Parathyroid adenoma (tissue), 2 donors: ENCODE results near the gene TMEM14A.

Experiments used
- H2AFZ ChIP-seq: fragments of 300-600 bp; sonication (generic); one replicate; pipeline ENCODE4 v1.7.0; 2017; ENCODE audit warnings: antibody characterized with exemption, mild to moderate bottlenecking
- H3K27ac ChIP-seq: fragments of 300-600 bp; sonication (generic); one replicate; pipeline ENCODE4 v1.7.0; 2017
- H3K27me3 ChIP-seq: fragments of 300-600 bp; sonication (generic); one replicate; pipeline ENCODE4 v1.7.0; 2017; ENCODE audit warnings: low read length; ENCODE audit not compliant: control insufficient read depth, insufficient read depth
- H3K36me3 ChIP-seq: fragments of 300-600 bp; sonication (generic); one replicate; pipeline ENCODE4 v1.7.0; 2017; ENCODE audit warnings: low read length; ENCODE audit not compliant: control insufficient read depth, insufficient read depth
- H3K4me1 ChIP-seq: fragments of 300-600 bp; sonication (generic); one replicate; pipeline ENCODE4 v1.7.0; 2017; ENCODE audit warnings: control low read depth
- H3K4me2 ChIP-seq: fragments of 300-600 bp; sonication (generic); one replicate; pipeline ENCODE4 v1.7.0; 2017; ENCODE audit warnings: low read length
- H3K4me3 ChIP-seq: fragments of 300-600 bp; sonication (generic); one replicate; pipeline ENCODE4 v1.7.0; 2017; ENCODE audit warnings: low read depth, low read length
- H3K79me2 ChIP-seq: fragments of 300-600 bp; sonication (generic); one replicate; pipeline ENCODE4 v1.7.0; 2017; ENCODE audit warnings: control low read depth
- H3K9ac ChIP-seq: fragments of 300-600 bp; sonication (generic); one replicate; pipeline ENCODE4 v1.7.0; 2017; ENCODE audit warnings: mild to moderate bottlenecking
- H3K9me3 ChIP-seq: fragments of 300-600 bp; sonication (generic); one replicate; pipeline ENCODE4 v1.7.0; 2017; ENCODE audit warnings: low read length; ENCODE audit not compliant: control insufficient read depth
- TF ChIP-seq, protein P1 (sequence below): fragments of 300-600 bp; sonication (generic); IDR thresholded peaks from one replicate; pipeline ENCODE4 v1.7.0; 2017; ENCODE audit warnings: antibody characterized with exemption, mild to moderate bottlenecking
- donor health status: primary hyperparathyroidism.

Gene TMEM14A

DNA sequence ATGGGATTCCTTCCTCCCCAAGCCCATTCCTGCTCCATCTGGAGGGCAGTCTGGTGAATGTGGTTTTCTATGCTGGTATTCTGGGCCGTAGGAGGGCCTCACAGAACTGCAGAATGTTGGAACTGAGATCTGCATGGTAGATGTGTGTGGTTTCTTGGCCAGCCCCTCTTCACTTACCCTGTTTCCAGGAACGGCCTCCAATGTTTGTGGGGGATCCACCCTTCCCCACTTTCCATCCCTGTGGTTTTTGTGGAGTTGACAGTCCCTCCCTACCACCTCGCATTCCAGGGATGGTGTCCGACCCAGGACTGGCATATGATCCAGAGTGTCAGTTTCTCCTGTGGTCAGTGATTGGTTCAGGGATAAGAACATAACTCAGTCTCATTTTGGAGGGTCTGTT, 26.7 kb upstream of the TMEM14A start:
- Histone ChIP-seq H3K36me3 (no peaks in the 10 kb centered on the region), H3K79me2 (no peaks in the 10 kb centered on the region), H3K9ac (no peak overlapping the region), H3K4me2 (no peak overlapping the region), H2AFZ (no peak overlapping the region), H3K27ac (no peak overlapping the region), H3K27me3 (no peaks in the 10 kb centered on the region), H3K4me3 (no peak overlapping the region), H3K9me3 (no peaks in the 10 kb centered on the region), H3K4me1 (no peaks in the 10 kb centered on the region)
- TF ChIP-seq, protein P1, sequence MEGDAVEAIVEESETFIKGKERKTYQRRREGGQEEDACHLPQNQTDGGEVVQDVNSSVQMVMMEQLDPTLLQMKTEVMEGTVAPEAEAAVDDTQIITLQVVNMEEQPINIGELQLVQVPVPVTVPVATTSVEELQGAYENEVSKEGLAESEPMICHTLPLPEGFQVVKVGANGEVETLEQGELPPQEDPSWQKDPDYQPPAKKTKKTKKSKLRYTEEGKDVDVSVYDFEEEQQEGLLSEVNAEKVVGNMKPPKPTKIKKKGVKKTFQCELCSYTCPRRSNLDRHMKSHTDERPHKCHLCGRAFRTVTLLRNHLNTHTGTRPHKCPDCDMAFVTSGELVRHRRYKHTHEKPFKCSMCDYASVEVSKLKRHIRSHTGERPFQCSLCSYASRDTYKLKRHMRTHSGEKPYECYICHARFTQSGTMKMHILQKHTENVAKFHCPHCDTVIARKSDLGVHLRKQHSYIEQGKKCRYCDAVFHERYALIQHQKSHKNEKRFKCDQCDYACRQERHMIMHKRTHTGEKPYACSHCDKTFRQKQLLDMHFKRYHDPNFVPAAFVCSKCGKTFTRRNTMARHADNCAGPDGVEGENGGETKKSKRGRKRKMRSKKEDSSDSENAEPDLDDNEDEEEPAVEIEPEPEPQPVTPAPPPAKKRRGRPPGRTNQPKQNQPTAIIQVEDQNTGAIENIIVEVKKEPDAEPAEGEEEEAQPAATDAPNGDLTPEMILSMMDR = no peak

DNA sequence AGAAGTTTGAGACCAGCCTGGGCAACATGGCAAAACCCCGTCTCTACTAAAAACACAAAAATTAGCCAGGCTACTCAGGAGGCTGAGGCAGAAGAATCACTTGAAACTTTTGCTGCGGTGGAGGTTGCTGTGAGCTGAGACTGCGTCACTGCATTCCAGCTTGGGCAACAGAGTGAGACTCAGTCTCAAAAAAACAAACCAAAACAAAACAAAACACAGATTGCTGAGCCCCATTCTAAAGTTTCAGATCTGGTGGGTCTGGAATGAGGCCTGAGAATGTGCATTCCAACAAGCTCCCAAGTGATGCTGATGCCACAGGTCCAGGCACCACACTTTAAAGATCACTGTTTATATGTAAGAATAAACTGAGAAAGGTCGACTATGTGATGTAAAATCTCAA, 24.9 kb upstream of the TMEM14A start:
- no peak overlapping the region for H2AFZ ChIP-seq
- TF ChIP-seq, protein P1 = no peak
- no peaks in the 10 kb centered on the region for H3K27me3 ChIP-seq
- no peaks in the 10 kb centered on the region for H3K4me1 ChIP-seq
- H3K4me3 ChIP-seq = no peak overlapping the region
- H3K9ac ChIP-seq = no peak overlapping the region
- no peak overlapping the region for H3K4me2 ChIP-seq
- H3K36me3 ChIP-seq = no peaks in the 10 kb centered on the region
- H3K27ac ChIP-seq = no peak overlapping the region
- no peaks in the 10 kb centered on the region for H3K9me3 ChIP-seq
- H3K79me2 ChIP-seq = no peaks in the 10 kb centered on the region

DNA sequence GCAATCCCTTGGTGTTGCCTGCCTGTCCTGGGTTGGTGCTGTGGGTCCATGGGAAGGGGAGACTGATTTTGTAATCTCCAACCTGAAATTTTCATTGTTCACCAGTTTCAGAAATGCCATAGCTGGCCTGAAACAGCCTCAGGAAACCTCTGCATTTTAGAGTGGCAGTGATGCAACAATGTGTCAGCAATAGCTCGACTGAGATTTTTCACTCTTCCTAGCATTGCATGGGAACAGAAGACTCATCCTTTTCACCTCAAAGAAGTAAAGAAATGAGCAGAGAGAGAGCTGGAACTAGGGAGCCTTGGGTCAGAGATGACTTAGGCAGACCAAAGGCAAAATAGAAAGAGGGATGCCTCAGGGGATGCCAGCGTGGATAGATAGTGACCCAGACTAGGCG, 23.7 kb upstream of the TMEM14A start:
- no peaks in the 10 kb centered on the region for H3K79me2 ChIP-seq
- no peaks in the 10 kb centered on the region for H3K27me3 ChIP-seq
- H3K4me1 ChIP-seq = no peaks in the 10 kb centered on the region
- H2AFZ ChIP-seq = no peak overlapping the region
- no peak overlapping the region for H3K4me2 ChIP-seq
- H3K9me3 ChIP-seq = no peaks in the 10 kb centered on the region
- H3K27ac ChIP-seq = no peak overlapping the region
- no peak overlapping the region for H3K9ac ChIP-seq
- H3K4me3 ChIP-seq = no peak overlapping the region
- TF ChIP-seq, protein P1 = no peak
- H3K36me3 ChIP-seq = no peaks in the 10 kb centered on the region

DNA sequence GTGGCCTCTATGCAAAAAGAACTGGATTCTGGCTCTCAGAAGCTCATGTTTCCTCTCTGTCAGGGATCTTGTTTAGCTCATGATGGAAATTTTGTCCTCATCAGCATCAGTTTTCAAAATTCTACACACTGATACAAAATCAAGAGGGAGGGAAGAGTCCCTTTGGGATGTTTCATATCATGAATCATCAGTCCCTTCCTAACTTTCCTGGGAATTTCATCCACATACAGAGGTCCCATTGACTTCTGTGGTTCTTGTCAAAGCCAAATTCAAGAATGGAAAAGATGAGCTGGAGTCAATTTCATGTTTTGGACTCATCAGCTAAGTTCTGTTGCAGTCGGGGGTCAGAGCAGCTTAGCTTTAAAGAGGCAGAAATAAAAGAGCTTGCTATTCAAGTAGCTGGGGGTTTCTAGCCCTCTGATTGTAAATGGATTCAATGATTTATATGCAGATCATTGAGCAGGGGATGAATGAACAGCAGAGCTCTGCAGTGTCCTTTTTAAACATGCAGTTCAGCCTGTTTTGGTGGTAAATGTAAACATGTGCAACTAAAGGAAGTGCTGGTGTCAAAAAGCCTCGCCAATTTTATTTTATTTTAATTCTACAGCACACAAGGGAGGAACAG, 21.3 kb upstream of the TMEM14A start:
- Histone ChIP-seq H3K79me2 (no peaks in the 10 kb centered on the region), H3K27ac (no peak overlapping the region), H3K4me2 (no peak overlapping the region), H3K9ac (no peak overlapping the region), H3K4me3 (no peak overlapping the region), H3K27me3 (no peaks in the 10 kb centered on the region), H3K9me3 (no peaks in the 10 kb centered on the region), H3K36me3 (no peaks in the 10 kb centered on the region), H3K4me1 (no peaks in the 10 kb centered on the region), H2AFZ (no peak overlapping the region)
- TF ChIP-seq, protein P1 = no peak

DNA sequence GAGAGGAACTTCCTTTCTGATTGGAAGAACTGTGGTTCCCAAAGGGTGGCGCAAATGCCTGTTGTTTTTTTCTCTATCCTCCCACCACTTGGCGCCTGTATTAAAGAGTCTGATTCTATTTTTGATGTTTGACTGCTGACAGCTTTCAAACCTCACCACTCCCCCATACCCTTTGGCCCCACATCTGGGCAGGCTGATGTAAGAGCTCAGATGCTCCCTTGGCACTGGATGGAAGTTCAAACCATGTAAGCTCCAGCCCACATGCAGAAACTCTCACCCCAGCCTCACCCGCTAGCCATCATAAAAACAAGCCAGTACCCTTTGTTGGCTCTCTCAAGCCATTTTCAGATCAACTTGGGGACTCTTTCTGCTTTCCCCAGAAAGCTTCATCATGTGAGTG, 20.0 kb upstream of the TMEM14A start:
- no peaks in the 10 kb centered on the region for H3K79me2 ChIP-seq
- no peak overlapping the region for H2AFZ ChIP-seq
- no peak overlapping the region for H3K27ac ChIP-seq
- no peaks in the 10 kb centered on the region for H3K27me3 ChIP-seq
- no peaks in the 10 kb centered on the region for H3K4me1 ChIP-seq
- no peaks in the 10 kb centered on the region for H3K36me3 ChIP-seq
- H3K9me3 ChIP-seq = no peaks in the 10 kb centered on the region
- TF ChIP-seq, protein P1 = no peak
- H3K4me3 ChIP-seq = no peak overlapping the region
- H3K4me2 ChIP-seq = no peak overlapping the region
- no peak overlapping the region for H3K9ac ChIP-seq
